ENCODE data around the gene GPN2. TPM values are rescaled to one million over a fixed set of nuclear protein-coding genes. Genes with fewer than 3 reads are reported as not detected.
A peak's percentile ranks its signal among the peaks of the same experiment; 100 is the strongest.

The GPN2 gene
- total RNA-seq, 2 experiments from 2014 or later: 17.5 to 46.6 TPM

DNA sequence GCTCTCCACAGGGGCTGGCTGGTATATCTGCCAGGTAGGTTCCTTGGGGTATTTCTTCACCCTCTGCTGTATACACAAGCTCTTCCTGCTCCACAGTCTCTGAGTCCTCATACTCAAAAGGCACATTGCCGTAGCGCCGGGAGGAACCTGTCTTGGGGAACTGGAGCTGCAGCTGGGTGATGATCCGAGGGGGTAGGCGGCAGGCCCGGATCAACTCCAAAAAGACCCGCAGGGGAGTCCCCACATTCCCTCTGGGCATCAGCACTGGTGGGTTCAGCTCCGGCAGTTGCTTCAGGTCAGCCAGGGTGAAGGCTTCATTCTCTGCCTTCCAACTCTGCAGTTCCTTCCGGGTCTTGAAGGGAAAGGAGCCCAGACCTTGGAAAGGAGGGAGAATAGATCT lies 7.3 kb upstream of the GPN2 start:
- H3K79me2 ChIP-seq (ENCODE audit: insufficient read depth, low read depth, low read length): peaks cover 17% of the 10 kb centered on the region
- DNase-seq (ENCODE audit: low spot score): no peak
- POLR2A ChIA-PET: no interaction called here
- H3K4me3 ChIP-seq (ENCODE audit: low read depth, low read length, poor library complexity, severe bottlenecking): no peak overlapping the region
- no peak overlapping the region for H3K27ac ChIP-seq (ENCODE audit: low read depth, low read length, poor library complexity, severe bottlenecking)
- no peaks in the 10 kb centered on the region for H4K20me1 ChIP-seq (ENCODE audit: insufficient read depth, low read length)
- H2AFZ ChIP-seq (ENCODE audit: low read length): no peak overlapping the region
- H3K4me1 ChIP-seq (ENCODE audit: insufficient read depth, low read length, poor library complexity, severe bottlenecking): peaks cover 16% of the 10 kb centered on the region
- no TSS peak for BruUV-seq (replicated peaks)
- H3K4me2 ChIP-seq (ENCODE audit: low read length): no peak overlapping the region
- no peaks in the 10 kb centered on the region for H3K9me3 ChIP-seq (ENCODE audit: low read length)
- TF ChIP-seq, protein P1, sequence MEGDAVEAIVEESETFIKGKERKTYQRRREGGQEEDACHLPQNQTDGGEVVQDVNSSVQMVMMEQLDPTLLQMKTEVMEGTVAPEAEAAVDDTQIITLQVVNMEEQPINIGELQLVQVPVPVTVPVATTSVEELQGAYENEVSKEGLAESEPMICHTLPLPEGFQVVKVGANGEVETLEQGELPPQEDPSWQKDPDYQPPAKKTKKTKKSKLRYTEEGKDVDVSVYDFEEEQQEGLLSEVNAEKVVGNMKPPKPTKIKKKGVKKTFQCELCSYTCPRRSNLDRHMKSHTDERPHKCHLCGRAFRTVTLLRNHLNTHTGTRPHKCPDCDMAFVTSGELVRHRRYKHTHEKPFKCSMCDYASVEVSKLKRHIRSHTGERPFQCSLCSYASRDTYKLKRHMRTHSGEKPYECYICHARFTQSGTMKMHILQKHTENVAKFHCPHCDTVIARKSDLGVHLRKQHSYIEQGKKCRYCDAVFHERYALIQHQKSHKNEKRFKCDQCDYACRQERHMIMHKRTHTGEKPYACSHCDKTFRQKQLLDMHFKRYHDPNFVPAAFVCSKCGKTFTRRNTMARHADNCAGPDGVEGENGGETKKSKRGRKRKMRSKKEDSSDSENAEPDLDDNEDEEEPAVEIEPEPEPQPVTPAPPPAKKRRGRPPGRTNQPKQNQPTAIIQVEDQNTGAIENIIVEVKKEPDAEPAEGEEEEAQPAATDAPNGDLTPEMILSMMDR (conservative IDR thresholded peaks at IDR 0.05; ENCODE audit: low read length): no peak
- no peak for TF ChIP-seq EZH2phosphoT487 (IDR thresholded peaks at IDR 0.05; ENCODE audit: borderline replicate concordance, low read depth, low read length)
- CTCF ChIA-PET (ENCODE audit: unreplicated experiment): interaction anchor here (0.6 kb wide), 1 partner anchor 15 kb away, joined by 4 read pairs; no protein-coding TSS in a partner anchor
- intact Hi-C loops (cut with micrococcal nuclease; ENCODE audit: unreplicated experiment): no loop called here
- peaks cover 41% of the 10 kb centered on the region for H3K36me3 ChIP-seq (ENCODE audit: insufficient read depth, low read length)
- H3K9me2 ChIP-seq (ENCODE audit: insufficient read depth, low read length): no peaks in the 10 kb centered on the region

GRCh38 chr1:26894263-26894662 lies 4.2 kb upstream of the GPN2 start:
- TF ChIP-seq EZH2phosphoT487 (IDR thresholded peaks at IDR 0.05; ENCODE audit: borderline replicate concordance, low read depth, low read length): no peak
- TF ChIP-seq, protein P1 (conservative IDR thresholded peaks at IDR 0.05; ENCODE audit: low read length): no peak
- Histone ChIP-seq H3K27ac (ENCODE audit: low read depth, low read length, poor library complexity, severe bottlenecking) (no peak overlapping the region), H4K20me1 (ENCODE audit: insufficient read depth, low read length) (peaks cover 2% of the 10 kb centered on the region; the same call in 1 of the 2 replicates), H3K36me3 (ENCODE audit: insufficient read depth, low read length) (peaks cover 51% of the 10 kb centered on the region), H3K9me2 (ENCODE audit: insufficient read depth, low read length) (no peaks in the 10 kb centered on the region), H3K4me3 (ENCODE audit: low read depth, low read length, poor library complexity, severe bottlenecking) (no peak overlapping the region), H3K4me1 (ENCODE audit: insufficient read depth, low read length, poor library complexity, severe bottlenecking) (peaks cover 14% of the 10 kb centered on the region), H3K4me2 (ENCODE audit: low read length) (no peak overlapping the region), H3K9me3 (ENCODE audit: low read length) (no peaks in the 10 kb centered on the region), H2AFZ (ENCODE audit: low read length) (no peak overlapping the region), H3K79me2 (ENCODE audit: insufficient read depth, low read depth, low read length) (peaks cover 15% of the 10 kb centered on the region)
- ChIA-PET POLR2A (interaction anchor here (0.7 kb wide), 1 partner anchor 10 kb away, joined by 4 read pairs; no protein-coding TSS in a partner anchor), CTCF (ENCODE audit: unreplicated experiment) (no interaction called here)
- no peak for DNase-seq (ENCODE audit: low spot score)
- intact Hi-C loops (cut with micrococcal nuclease; ENCODE audit: unreplicated experiment): no loop called here
- no TSS peak for BruUV-seq (replicated peaks)

GRCh38 chr1:26890467-26890796 lies 349 bp upstream of the GPN2 start:
- Histone ChIP-seq H3K36me3 (ENCODE audit: insufficient read depth, low read length) (peaks cover 56% of the 10 kb centered on the region), H3K27ac (ENCODE audit: low read depth, low read length, poor library complexity, severe bottlenecking) (peak overlapping the region; percentile 62), H3K79me2 (ENCODE audit: insufficient read depth, low read depth, low read length) (peaks cover 12% of the 10 kb centered on the region), H3K4me1 (ENCODE audit: insufficient read depth, low read length, poor library complexity, severe bottlenecking) (peaks cover 14% of the 10 kb centered on the region), H3K4me3 (ENCODE audit: low read depth, low read length, poor library complexity, severe bottlenecking) (peak overlapping the region; percentile 93), H3K9me3 (ENCODE audit: low read length) (no peaks in the 10 kb centered on the region), H4K20me1 (ENCODE audit: insufficient read depth, low read length) (peaks cover 7% of the 10 kb centered on the region; the same call in 1 of the 2 replicates), H3K4me2 (ENCODE audit: low read length) (peak overlapping the region; percentile 83), H2AFZ (ENCODE audit: low read length) (peak overlapping the region; percentile 85), H3K9me2 (ENCODE audit: insufficient read depth, low read length) (no peaks in the 10 kb centered on the region)
- CTCF ChIA-PET (ENCODE audit: unreplicated experiment): interaction anchor here (1.2 kb wide), 1 partner anchor 10 kb away, joined by 4 read pairs; the partner anchor contains the start of gene GPATCH3
- intact Hi-C loops (cut with micrococcal nuclease; ENCODE audit: unreplicated experiment): loop anchor here (1.0 kb wide), 1 partner anchor 31 kb away; the partner anchor contains the start of gene NUDC
- POLR2A ChIA-PET: interaction anchor here (0.7 to 1.5 kb wide), 6 partner anchors 9 to 56 kb away, joined by 3 to 22 read pairs (median 4); partner anchors contain the start of gene GPATCH3
- BruUV-seq (replicated peaks): no TSS peak
- TF ChIP-seq, protein P1 (conservative IDR thresholded peaks at IDR 0.05; ENCODE audit: low read length): no peak
- no peak for TF ChIP-seq EZH2phosphoT487 (IDR thresholded peaks at IDR 0.05; ENCODE audit: borderline replicate concordance, low read depth, low read length)
- DNase-seq (ENCODE audit: low spot score): no peak
